H1 (cell line): ENCODE measurements around the gene CLEC4E.

ENCODE experiments used
- BRCA1 ChIP-seq: IDR thresholded peaks from 2 replicates; pipeline ENCODE4 v1.6.1; 2012; ENCODE audit warnings: low read depth, low read length, improper control_type of control experiment
- EP300 ChIP-seq, 2 experiments: IDR thresholded peaks; 1 replicate in 1 of 2; 2 replicates in 1 of 2; pipeline ENCODE4 v1.6.1; 2011 to 2012; ENCODE audit warnings: low read depth in 2 of 2, low read length in 2 of 2, mild to moderate bottlenecking in 2 of 2, borderline replicate concordance in 1 of 2, inconsistent platforms in 1 of 2, moderate library complexity in 1 of 2
- EZH2 ChIP-seq: fragments of 200-600 bp; sonication (generic); IDR thresholded peaks from 2 replicates; pipeline ENCODE4 v1.7.1; 2012; ENCODE audit warnings: low read depth, mild to moderate bottlenecking, moderate library complexity, low read length, inconsistent platforms; ENCODE audit not compliant: severe bottlenecking
- KDM4A ChIP-seq: IDR thresholded peaks from one replicate; pipeline ENCODE4 v1.7.1; 2012; ENCODE audit warnings: low read depth, mild to moderate bottlenecking, moderate library complexity, low read length, inconsistent platforms; ENCODE audit not compliant: severe bottlenecking
- KDM5A ChIP-seq: fragments of 200-600 bp; IDR thresholded peaks from 2 replicates; pipeline ENCODE4 v1.7.1; 2012; ENCODE audit warnings: mild to moderate bottlenecking, low read length, inconsistent platforms, mixed read lengths
- NRF1 ChIP-seq: IDR thresholded peaks from 2 replicates; pipeline ENCODE4 v1.6.1; 2011; ENCODE audit warnings: mild to moderate bottlenecking, low read depth, low read length, improper control_type of control experiment
- POLR2A ChIP-seq, 2 experiments: IDR thresholded peaks; 1 replicate in 1 of 2; 2 replicates in 1 of 2; pipeline ENCODE4 v1.6.1; 2011; ENCODE audit warnings: low read depth in 2 of 2, low read length in 2 of 2, mild to moderate bottlenecking in 2 of 2; ENCODE audit errors: control extremely low read depth in 1 of 2
- POLR2AphosphoS5 ChIP-seq: IDR thresholded peaks from 2 replicates; pipeline ENCODE4 v1.6.1; 2011; ENCODE audit warnings: low read depth, low read length
- RFX5 ChIP-seq: IDR thresholded peaks from 2 replicates; pipeline ENCODE4 v1.6.1; 2011; ENCODE audit warnings: low read depth, low read length, improper control_type of control experiment, borderline replicate concordance
- SIRT6 ChIP-seq: IDR thresholded peaks from one replicate; pipeline ENCODE4 v1.7.1; 2012; ENCODE audit warnings: low read length, inconsistent platforms
- TF ChIP-seq, protein P1 (sequence below): IDR thresholded peaks from 2 replicates; pipeline ENCODE4 v1.6.1; 2011; ENCODE audit warnings: low read depth, mild to moderate bottlenecking, low read length; ENCODE audit not compliant: insufficient read depth
- TF ChIP-seq, protein P2 (sequence below), 3 experiments: IDR thresholded peaks; 1 replicate in 2 of 3; 2 replicates in 1 of 3; pipeline versions ENCODE4 v1.5.1 to v1.6.1; 2011; ENCODE audit warnings: low read length in 3 of 3, mild to moderate bottlenecking in 3 of 3, inconsistent platforms in 2 of 3, low read depth in 1 of 3, moderate library complexity in 1 of 3; ENCODE audit not compliant: insufficient read depth in 1 of 3; ENCODE audit errors: control extremely low read depth in 1 of 3
- TF ChIP-seq, protein P3 (sequence below): IDR thresholded peaks from 2 replicates; pipeline ENCODE4 v1.6.1; 2012; ENCODE audit warnings: inconsistent platforms
- TF ChIP-seq, protein P4 (sequence below): IDR thresholded peaks from 2 replicates; pipeline ENCODE4 v1.6.1; 2012; ENCODE audit warnings: low read length, inconsistent platforms

DNA sequence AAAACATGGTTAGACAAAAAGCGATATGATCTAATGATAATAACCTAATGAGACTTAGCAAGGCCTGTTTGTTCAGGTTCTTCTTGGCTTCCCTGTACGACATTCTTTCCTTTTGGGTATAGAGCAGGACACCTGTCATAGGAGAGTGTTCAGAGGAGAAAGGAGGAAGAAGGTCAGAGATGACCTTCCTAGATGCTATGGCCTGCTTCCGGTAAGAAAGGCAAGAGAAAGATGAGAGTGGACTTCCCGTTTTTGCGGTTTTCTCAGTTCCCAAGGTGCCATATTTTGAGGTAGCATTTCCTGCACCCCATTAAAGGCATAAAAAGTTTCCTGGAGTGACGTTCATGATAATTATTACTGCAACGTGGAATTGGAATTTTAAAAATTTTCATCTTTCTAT, 8.7 kb downstream of the CLEC4E start:
- TF ChIP-seq, protein P1, sequence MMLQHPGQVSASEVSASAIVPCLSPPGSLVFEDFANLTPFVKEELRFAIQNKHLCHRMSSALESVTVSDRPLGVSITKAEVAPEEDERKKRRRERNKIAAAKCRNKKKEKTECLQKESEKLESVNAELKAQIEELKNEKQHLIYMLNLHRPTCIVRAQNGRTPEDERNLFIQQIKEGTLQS = no peak
- TF ChIP-seq EZH2 (no peak), NRF1 (no peak), RFX5 (no peak), KDM4A (no peak), POLR2A (IDR thresholded peaks at IDR 0.05; ENCODE audit: control extremely low read depth in 1 of 2, low read depth in 2 of 2, low read length in 2 of 2) (no peak), EP300 (IDR thresholded peaks at IDR 0.05; ENCODE audit: borderline replicate concordance in 1 of 2, low read depth in 2 of 2, low read length in 2 of 2) (no peak), KDM5A (no peak), BRCA1 (no peak), POLR2AphosphoS5 (no peak), SIRT6 (no peak)
- TF ChIP-seq, protein P2, sequence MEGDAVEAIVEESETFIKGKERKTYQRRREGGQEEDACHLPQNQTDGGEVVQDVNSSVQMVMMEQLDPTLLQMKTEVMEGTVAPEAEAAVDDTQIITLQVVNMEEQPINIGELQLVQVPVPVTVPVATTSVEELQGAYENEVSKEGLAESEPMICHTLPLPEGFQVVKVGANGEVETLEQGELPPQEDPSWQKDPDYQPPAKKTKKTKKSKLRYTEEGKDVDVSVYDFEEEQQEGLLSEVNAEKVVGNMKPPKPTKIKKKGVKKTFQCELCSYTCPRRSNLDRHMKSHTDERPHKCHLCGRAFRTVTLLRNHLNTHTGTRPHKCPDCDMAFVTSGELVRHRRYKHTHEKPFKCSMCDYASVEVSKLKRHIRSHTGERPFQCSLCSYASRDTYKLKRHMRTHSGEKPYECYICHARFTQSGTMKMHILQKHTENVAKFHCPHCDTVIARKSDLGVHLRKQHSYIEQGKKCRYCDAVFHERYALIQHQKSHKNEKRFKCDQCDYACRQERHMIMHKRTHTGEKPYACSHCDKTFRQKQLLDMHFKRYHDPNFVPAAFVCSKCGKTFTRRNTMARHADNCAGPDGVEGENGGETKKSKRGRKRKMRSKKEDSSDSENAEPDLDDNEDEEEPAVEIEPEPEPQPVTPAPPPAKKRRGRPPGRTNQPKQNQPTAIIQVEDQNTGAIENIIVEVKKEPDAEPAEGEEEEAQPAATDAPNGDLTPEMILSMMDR (IDR thresholded peaks at IDR 0.05; ENCODE audit: control extremely low read depth in 1 of 3, insufficient read depth in 1 of 3, low read depth in 1 of 3, low read length in 3 of 3) = no peak
- TF ChIP-seq, protein P3, sequence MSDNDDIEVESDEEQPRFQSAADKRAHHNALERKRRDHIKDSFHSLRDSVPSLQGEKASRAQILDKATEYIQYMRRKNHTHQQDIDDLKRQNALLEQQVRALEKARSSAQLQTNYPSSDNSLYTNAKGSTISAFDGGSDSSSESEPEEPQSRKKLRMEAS = no peak
- TF ChIP-seq, protein P4, sequence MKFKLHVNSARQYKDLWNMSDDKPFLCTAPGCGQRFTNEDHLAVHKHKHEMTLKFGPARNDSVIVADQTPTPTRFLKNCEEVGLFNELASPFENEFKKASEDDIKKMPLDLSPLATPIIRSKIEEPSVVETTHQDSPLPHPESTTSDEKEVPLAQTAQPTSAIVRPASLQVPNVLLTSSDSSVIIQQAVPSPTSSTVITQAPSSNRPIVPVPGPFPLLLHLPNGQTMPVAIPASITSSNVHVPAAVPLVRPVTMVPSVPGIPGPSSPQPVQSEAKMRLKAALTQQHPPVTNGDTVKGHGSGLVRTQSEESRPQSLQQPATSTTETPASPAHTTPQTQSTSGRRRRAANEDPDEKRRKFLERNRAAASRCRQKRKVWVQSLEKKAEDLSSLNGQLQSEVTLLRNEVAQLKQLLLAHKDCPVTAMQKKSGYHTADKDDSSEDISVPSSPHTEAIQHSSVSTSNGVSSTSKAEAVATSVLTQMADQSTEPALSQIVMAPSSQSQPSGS = no peak
